Subcutaneous abdominal adipose tissue (tissue), 5 donors: ENCODE data around the gene SH3RF3.

Experiments
- H3K27ac ChIP-seq: one replicate; pipeline ENCODE4 v1.7.0; 2013; ENCODE audit warnings: low read depth, mild to moderate bottlenecking, inconsistent platforms, low read length, moderate library complexity
- H3K27me3 ChIP-seq, 5 donors: one replicate each; pipeline ENCODE4 v1.7.0; 2013; ENCODE audit warnings: low read length in 5 of 5, inconsistent platforms in 1 of 5; ENCODE audit not compliant: control insufficient read depth in 5 of 5, insufficient read depth in 4 of 5
- H3K36me3 ChIP-seq, 5 donors: one replicate each; pipeline ENCODE4 v1.7.0; 2013; ENCODE audit warnings: low read length in 5 of 5; ENCODE audit not compliant: control insufficient read depth in 5 of 5, insufficient read depth in 5 of 5
- H3K4me1 ChIP-seq, 5 donors: one replicate each; pipeline ENCODE4 v1.7.0; 2013; ENCODE audit warnings: low read length in 5 of 5, mild to moderate bottlenecking in 3 of 5, moderate library complexity in 1 of 5; ENCODE audit not compliant: control insufficient read depth in 5 of 5, insufficient read depth in 5 of 5
- H3K4me3 ChIP-seq, 5 donors: one replicate each; pipeline ENCODE4 v1.7.0; 2013; ENCODE audit warnings: low read length in 5 of 5, low read depth in 1 of 5
- H3K9ac ChIP-seq, 5 donors: one replicate each; pipeline ENCODE4 v1.7.0; 2013; ENCODE audit warnings: low read length in 5 of 5, mild to moderate bottlenecking in 4 of 5, moderate library complexity in 3 of 5
- H3K9me3 ChIP-seq, 5 donors: one replicate each; pipeline ENCODE4 v1.7.0; 2013; ENCODE audit warnings: low read length in 5 of 5; ENCODE audit not compliant: control insufficient read depth in 5 of 5
- donor health status: healthy.
- donor health status: healthy.
- donor health status: healthy.
- donor health status: healthy.
- donor health status: healthy.

SH3RF3 gene

DNA sequence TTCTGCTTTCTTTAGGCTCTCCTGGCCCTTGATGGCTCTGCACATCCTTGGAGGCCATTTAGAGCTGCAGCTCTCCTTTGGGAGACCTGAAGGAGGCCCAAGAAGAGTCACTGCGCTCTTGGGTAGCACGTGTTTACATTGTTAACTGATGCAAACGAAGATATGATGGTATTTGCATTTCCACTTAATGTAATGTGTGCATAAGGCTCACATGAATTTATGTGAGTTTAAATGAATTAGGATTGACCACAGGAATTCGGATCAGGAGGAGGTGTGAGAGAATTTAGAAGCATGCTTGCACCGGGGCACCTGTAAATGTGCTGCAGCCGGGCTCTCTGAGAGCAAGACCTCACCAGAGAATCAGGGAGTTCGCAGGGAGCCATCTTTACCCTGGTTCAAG is 7.5 kb downstream of the SH3RF3 start:
- Histone ChIP-seq H3K9ac (no peak overlapping the region), H3K4me3 (no peak overlapping the region), H3K27me3 (no peaks in the 10 kb centered on the region), H3K4me1 (peaks cover 0 to 16% (median 3%) of the 10 kb centered on the region in 5 donors), H3K27ac (no peak overlapping the region), H3K36me3 (no peaks in the 10 kb centered on the region), H3K9me3 (no peaks in the 10 kb centered on the region)

DNA sequence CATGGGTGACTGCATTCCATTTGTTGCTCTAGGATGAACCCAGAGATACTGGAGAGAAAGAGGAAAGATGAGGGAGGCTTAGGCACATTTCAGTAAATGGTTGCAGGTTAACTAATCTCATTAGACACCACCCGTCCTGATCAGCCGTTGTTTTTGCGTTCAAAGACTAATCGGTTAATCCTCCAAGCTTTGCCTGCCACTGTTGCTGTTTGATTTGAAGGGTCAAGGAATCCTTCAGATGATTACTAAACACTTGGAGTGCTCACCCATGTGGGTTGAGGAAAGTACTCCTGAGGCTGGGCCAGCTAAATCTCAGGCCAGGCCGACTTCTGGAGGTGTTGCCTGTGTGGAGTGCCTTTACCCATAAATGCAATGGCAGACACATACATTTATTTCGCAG is 8.6 kb downstream of the SH3RF3 start:
- H3K9ac ChIP-seq: no peak overlapping the region
- no peaks in the 10 kb centered on the region for H3K27me3 ChIP-seq
- no peak overlapping the region for H3K27ac ChIP-seq
- no peaks in the 10 kb centered on the region for H3K9me3 ChIP-seq
- no peak overlapping the region for H3K4me3 ChIP-seq
- peaks cover 0 to 11% (median 3%) of the 10 kb centered on the region in 5 donors for H3K4me1 ChIP-seq
- no peaks in the 10 kb centered on the region for H3K36me3 ChIP-seq

DNA sequence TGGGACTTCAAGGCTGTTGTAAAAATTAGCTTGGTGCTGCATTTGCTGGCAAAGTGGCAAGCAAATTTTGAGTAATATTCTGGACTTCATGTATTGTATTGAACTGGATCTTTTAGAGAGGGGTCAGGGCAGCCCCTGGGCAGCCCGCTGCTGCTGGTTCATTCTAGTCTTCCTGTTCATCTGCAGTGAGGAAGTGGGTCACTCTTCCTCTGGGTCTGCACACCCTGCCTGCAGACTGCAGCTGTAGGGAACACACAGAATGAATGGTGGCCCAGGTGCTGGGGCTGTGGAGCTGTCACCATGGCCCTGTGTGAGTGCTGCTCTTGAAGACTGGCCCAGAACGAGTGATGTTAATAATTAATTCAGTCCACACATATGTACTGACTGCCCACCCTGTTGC is 9.4 kb downstream of the SH3RF3 start:
- no peaks in the 10 kb centered on the region for H3K27me3 ChIP-seq
- no peak overlapping the region for H3K9ac ChIP-seq
- no peak overlapping the region for H3K27ac ChIP-seq
- no peaks in the 10 kb centered on the region for H3K9me3 ChIP-seq
- H3K4me3 ChIP-seq: no peak overlapping the region
- peaks cover 0 to 11% (median 3%) of the 10 kb centered on the region in 5 donors for H3K4me1 ChIP-seq
- no peaks in the 10 kb centered on the region for H3K36me3 ChIP-seq

DNA sequence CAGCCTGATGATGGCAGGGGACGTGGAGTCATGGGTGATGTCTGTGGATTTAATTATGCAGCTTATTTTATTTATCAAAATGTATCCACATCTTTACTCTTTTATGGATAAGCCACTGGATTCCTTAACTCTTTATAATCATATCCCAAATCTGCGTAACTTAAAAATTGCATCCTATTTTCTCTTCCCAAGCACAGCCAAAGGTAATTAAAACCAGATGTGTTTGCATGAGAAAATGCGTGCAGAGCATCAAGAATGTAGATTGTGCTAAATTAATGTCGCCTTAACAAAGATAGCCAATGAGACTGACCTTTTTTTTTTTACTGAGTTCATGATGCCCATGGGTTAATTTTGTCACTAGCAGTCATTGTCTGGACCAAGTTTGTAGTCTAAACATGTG is 10.0 kb downstream of the SH3RF3 start:
- Histone ChIP-seq H3K36me3 (no peaks in the 10 kb centered on the region), H3K4me1 (peaks cover 0 to 11% (median 3%) of the 10 kb centered on the region in 5 donors), H3K9me3 (no peaks in the 10 kb centered on the region), H3K9ac (no peak overlapping the region), H3K27me3 (no peaks in the 10 kb centered on the region), H3K4me3 (no peak overlapping the region), H3K27ac (no peak overlapping the region)

DNA sequence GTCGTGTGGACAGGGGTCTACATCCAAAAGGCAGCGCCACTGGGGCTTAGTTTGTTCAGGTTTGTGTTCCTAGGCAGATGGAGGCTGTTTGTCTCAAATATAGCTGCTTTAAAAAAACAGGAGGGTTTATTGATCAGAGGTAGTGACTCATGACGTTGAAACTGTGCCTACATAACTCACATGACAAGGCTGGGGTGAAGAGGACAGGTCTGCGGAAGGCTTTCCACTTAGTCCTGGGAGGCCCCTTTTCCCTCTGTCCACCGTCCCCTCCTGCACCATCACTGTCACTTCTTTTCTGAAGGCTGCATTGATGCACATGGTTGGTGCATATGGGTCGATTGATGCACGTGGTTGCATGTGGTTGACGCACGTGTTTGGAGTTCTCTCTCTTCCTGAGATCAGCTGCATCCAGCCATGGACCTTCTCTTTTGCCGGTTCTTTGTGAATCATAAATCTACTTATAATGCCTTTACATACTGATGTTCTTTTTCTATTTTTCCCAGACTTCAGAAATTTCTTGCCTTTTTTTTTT is 10.9 kb downstream of the SH3RF3 start:
- Histone ChIP-seq H3K9me3 (no peaks in the 10 kb centered on the region), H3K27ac (no peak overlapping the region), H3K27me3 (no peaks in the 10 kb centered on the region), H3K4me1 (peaks cover 0 to 8% (median 3%) of the 10 kb centered on the region in 5 donors), H3K4me3 (no peak overlapping the region), H3K9ac (no peak overlapping the region), H3K36me3 (no peaks in the 10 kb centered on the region)

DNA sequence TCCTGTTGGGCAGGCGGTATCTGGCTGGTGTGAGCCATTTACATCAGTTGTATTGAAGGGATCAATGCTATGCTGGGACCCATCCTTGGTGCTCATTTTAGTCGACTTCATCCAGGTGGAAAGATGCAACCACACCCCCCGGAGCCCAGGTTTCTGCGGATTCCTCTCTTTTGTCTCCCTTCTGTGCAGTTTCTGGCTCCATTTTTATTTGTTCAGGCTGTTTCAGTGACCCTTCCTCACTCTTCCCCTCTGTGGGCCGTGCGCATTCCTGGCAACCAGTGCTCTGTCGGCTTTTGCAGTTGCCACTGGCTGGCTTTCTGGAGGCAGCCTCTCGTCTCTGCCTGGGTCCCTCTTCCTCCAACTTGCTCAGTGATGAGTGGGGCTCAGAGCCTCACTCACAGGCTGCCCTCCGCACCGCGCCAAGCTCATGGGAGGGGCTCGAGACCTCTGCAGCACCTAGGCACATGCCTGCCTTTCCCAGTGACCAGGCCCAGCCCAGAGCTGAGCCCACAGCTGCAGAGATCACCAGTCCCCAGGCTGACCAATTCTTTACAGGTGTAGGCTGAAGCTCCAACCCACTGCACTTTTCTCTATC is 12.1 kb downstream of the SH3RF3 start:
- Histone ChIP-seq H3K27ac (no peak overlapping the region), H3K9ac (no peak overlapping the region), H3K27me3 (no peaks in the 10 kb centered on the region), H3K9me3 (no peaks in the 10 kb centered on the region), H3K36me3 (no peaks in the 10 kb centered on the region), H3K4me1 (peaks cover 0 to 4% (median 0%) of the 10 kb centered on the region in 5 donors), H3K4me3 (no peak overlapping the region)

DNA sequence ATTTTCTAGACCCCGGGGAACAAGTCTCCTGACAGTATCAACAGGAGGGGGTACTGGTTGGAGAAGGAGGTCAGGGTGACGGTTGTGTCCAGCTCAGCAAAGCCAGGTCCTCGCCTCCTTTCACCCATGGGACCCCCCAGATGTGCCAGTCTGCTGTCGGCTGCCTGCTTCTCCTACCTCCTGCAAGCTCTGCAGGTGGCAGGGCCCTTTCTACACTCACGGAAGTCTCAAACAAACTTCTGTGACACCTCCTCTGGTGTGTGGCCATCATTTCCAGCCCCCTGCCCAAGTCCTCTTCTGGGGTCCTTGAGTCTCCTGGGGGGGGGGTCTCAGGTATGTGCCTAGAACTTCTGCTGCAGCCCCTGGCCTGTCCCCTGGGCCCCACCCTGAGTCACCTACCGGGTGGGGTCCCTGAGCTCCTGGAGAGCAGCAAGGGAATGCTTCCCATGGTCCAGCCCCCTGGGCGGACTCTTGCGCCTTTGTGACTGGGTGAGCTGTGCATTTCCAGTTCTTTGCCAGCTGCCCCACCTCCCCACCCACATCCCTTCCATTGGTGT is 12.8 kb downstream of the SH3RF3 start:
- no peaks in the 10 kb centered on the region for H3K27me3 ChIP-seq
- H3K9me3 ChIP-seq: no peaks in the 10 kb centered on the region
- no peak overlapping the region for H3K4me3 ChIP-seq
- H3K27ac ChIP-seq: no peak overlapping the region
- H3K9ac ChIP-seq: no peak overlapping the region
- peaks cover 0 to 4% (median 0%) of the 10 kb centered on the region in 5 donors for H3K4me1 ChIP-seq
- H3K36me3 ChIP-seq: no peaks in the 10 kb centered on the region

DNA sequence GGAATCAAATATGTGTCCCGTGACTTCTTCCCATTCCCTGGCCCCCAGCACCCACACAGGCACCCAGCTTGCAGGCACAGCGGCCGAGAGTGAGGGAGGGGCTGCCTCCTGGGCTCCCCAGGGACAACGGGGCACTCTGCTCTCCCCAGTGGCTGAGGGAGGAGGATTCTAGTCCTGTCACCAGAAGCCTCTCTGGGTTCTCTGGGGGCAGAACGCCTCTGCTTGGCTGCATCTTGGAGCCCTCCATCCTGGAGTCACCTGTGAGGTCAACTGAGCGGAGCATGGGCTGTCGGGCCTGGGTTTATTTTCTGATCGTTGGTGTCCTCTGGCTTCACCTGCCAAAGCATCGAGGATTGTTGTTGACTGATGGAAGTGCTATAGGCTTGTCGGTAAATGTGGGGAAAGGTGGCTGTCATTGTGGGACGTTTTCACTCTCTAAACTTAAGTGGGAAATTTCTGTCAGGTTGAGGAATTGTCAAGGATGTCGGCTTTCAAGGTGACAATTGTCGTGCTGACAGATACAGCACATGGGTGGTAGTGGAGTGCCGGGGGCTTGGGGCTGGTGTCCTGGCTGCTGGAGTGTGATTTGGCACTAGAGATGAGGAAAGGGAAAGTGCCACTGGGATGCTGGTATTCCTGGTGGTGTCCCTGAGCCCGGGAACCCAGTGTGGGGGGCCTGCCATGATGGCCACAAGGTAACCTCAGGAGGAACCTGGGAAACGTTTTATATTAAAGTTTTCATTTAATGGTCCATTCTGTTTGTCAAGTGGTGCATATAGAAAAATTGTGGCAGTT is 13.6 kb downstream of the SH3RF3 start:
- H3K27me3 ChIP-seq: no peaks in the 10 kb centered on the region
- H3K36me3 ChIP-seq: no peaks in the 10 kb centered on the region
- H3K4me3 ChIP-seq: no peak overlapping the region
- no peak overlapping the region for H3K9ac ChIP-seq
- no peak overlapping the region for H3K27ac ChIP-seq
- H3K4me1 ChIP-seq: peaks cover 0 to 3% (median 0%) of the 10 kb centered on the region in 5 donors
- H3K9me3 ChIP-seq: no peaks in the 10 kb centered on the region

DNA sequence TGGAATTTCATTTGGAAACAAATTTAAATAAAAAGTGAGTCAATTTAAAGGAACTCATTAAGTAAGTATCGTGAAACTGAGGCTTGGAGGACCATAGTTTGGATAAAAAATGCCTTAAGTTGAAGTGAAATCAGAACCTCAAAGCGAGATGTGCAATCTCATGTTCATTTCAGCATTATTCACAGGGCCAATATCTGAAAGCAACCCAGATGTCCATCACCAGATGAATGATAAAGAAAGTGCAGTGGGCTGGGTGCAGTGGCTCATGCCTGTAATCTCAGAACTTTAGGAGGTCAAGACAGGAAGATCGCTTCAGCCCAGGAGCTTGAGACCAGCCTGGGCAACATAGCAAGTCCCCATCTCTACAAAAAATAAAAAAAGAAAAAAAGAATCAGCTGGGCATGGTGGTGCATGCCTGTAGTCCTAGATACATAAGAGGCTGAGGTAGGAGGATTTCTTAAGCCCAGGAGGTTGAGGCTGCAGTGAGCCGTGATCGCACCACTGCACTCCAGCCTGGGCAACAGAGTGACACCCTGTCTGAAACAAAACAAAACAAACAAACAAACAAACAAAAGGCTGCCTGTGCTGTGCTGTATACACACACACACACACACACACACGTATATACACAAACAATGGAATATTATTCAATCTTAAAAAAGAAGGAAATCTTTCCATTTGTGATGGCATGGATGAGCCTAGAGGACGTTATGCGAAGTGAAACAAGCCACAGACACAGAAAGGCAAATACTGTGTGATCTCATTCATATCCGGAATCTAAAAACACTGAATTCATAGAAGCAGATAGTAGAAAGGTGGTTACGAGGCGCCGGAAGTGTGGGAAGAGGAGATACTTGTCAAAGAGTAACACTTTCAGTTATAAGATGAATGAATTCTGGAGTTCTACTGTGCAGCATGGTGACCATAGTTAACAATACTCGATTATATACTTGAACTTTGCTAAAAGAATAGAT is 14.5 kb downstream of the SH3RF3 start:
- H3K9ac ChIP-seq: no peak overlapping the region
- H3K27me3 ChIP-seq: no peaks in the 10 kb centered on the region
- no peak overlapping the region for H3K4me3 ChIP-seq
- no peak overlapping the region for H3K27ac ChIP-seq
- H3K9me3 ChIP-seq: no peaks in the 10 kb centered on the region
- no peaks in the 10 kb centered on the region for H3K36me3 ChIP-seq
- peaks cover 0 to 7% (median 4%) of the 10 kb centered on the region in 5 donors for H3K4me1 ChIP-seq
